Progenitor cell of endocrine pancreas (in vitro differentiated cells): ENCODE data around the gene GALNT1. TPM values are rescaled to one million over a fixed set of nuclear protein-coding genes. Genes with fewer than 3 reads are reported as not detected.
"Not testable (repeated sequence)": the region's sequence is repeated elsewhere in the genome, so short reads cannot be mapped to it uniquely, and the experiment has no call there.

Experiments
- DNase-seq: peaks from one replicate; pipeline ENCODE4 v3.0.0; 2021; ENCODE audit warnings: low spot score; ENCODE audit not compliant: unreplicated experiment
- H3K27ac Mint-ChIP-seq: 2 replicates; pipeline ENCODE4 v1.8.0; 2021; ENCODE audit warnings: mild to moderate bottlenecking, moderate library complexity, mixed read lengths
- H3K27me3 Mint-ChIP-seq: 2 replicates; pipeline ENCODE4 v1.8.0; 2021; ENCODE audit warnings: mixed read lengths
- H3K36me3 Mint-ChIP-seq: 2 replicates; pipeline ENCODE4 v1.8.0; 2022; ENCODE audit warnings: mixed read lengths; ENCODE audit not compliant: insufficient read depth
- H3K4me1 Mint-ChIP-seq: 2 replicates; pipeline ENCODE4 v1.8.0; 2021; ENCODE audit warnings: low read depth, mixed read lengths
- H3K4me3 Mint-ChIP-seq: 2 replicates; pipeline ENCODE4 v1.8.0; 2021; ENCODE audit warnings: low read depth, mild to moderate bottlenecking, moderate library complexity, mixed read lengths
- H3K9me3 Mint-ChIP-seq: 2 replicates; pipeline ENCODE4 v1.8.0; 2021; ENCODE audit warnings: low read depth, mixed read lengths
- CTCF ChIP-seq: fragments of 200-600 bp; sonication (generic); IDR thresholded peaks from one replicate; pipeline ENCODE4 v1.5.0; 2021; ENCODE audit warnings: antibody characterized with exemption, mild to moderate bottlenecking; ENCODE audit not compliant: unreplicated experiment
- total RNA-seq: library from RNA; stranded (reverse); gene quantifications from 2 replicates; pipeline ENCODE4 v1.2.1, GENCODE V29; 2021

GALNT1 gene
- total RNA-seq, 1 donor from 2014 or later = 92.8 TPM

GRCh38 chr18:35570182-35570581 lies 11.4 kb upstream of the GALNT1 start:
- H3K27ac Mint-ChIP-seq = no peak overlapping the region
- no peaks in the 10 kb centered on the region for H3K9me3 Mint-ChIP-seq
- TF ChIP-seq CTCF = no peak
- no peaks in the 10 kb centered on the region for H3K36me3 Mint-ChIP-seq
- no peaks in the 10 kb centered on the region for H3K27me3 Mint-ChIP-seq
- H3K4me1 Mint-ChIP-seq = no peaks in the 10 kb centered on the region
- no peak overlapping the region for H3K4me3 Mint-ChIP-seq
- no peak for DNase-seq

GRCh38 chr18:35571138-35571537 lies 10.4 kb upstream of the GALNT1 start:
- Mint-ChIP-seq H3K4me1 (no peaks in the 10 kb centered on the region), H3K36me3 (no peaks in the 10 kb centered on the region), H3K4me3 (no peak overlapping the region), H3K27me3 (no peaks in the 10 kb centered on the region), H3K27ac (no peak overlapping the region), H3K9me3 (peaks cover 3% of the 10 kb centered on the region)
- DNase-seq = no peak
- no peak for TF ChIP-seq CTCF

GRCh38 chr18:35572644-35573043 lies 8.9 kb upstream of the GALNT1 start:
- Mint-ChIP-seq H3K27ac (no peak overlapping the region), H3K9me3 (peaks cover 6% of the 10 kb centered on the region), H3K36me3 (no peaks in the 10 kb centered on the region), H3K4me1 (no peaks in the 10 kb centered on the region), H3K27me3 (peaks cover 2% of the 10 kb centered on the region), H3K4me3 (no peak overlapping the region)
- DNase-seq = no peak
- TF ChIP-seq CTCF = no peak

- no peak overlapping the region for H3K4me3 Mint-ChIP-seq
- DNase-seq = no peak
- H3K27me3 Mint-ChIP-seq = peaks cover 6% of the 10 kb centered on the region
- TF ChIP-seq CTCF = no peak
- H3K27ac Mint-ChIP-seq = no peak overlapping the region
- H3K9me3 Mint-ChIP-seq = peaks cover 6% of the 10 kb centered on the region
- no peaks in the 10 kb centered on the region for H3K4me1 Mint-ChIP-seq
- no peaks in the 10 kb centered on the region for H3K36me3 Mint-ChIP-seq
Observed at GRCh38 chr18:35573531-35573930, 8.0 kb upstream of the GALNT1 start.

GRCh38 chr18:35576240-35576845 lies 5.2 kb upstream of the GALNT1 start:
- H3K9me3 Mint-ChIP-seq, H3K36me3 Mint-ChIP-seq, DNase-seq, H3K4me1 Mint-ChIP-seq, H3K4me3 Mint-ChIP-seq, H3K27ac Mint-ChIP-seq: not testable (repeated sequence)
- peaks cover 15% of the 10 kb centered on the region for H3K27me3 Mint-ChIP-seq
